ENCODE data around the gene ULK3.

The ULK3 gene

DNA sequence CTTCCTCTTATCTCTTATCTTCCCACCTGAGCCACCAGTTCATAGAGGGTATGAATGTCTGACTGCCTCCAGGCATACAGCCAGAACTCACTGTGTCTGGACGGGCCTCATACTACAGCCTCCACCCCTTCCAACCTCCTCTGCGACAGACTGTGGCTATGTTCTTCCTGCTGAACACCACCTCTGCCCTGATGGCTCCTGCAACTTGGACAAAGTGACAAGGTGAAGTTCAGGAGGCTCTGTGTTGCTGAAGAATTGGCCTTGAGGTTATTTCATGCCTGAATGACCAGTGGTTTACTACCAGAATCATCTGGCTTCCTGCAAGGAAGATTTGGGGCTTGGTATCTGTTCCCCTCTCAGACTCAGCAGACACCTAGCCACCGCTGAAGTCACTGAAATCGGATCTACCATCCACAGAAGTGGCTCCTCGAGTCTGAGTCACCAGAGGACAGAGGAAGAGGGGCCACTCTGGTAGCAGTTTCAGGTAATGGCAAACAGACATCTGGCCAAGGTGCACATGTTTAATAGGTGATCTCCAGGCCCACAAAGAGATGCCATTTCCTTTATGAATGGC, 14.2 kb upstream of the ULK3 start:
- no peak for TF ChIP-seq POLR2A (IDR thresholded peaks at IDR 0.05; ENCODE audit: low read length)
- TF ChIP-seq GATA1 (IDR thresholded peaks at IDR 0.05; ENCODE audit: low read depth, low read length), result no peak
- DNase-seq, result peak; percentile 17 to 43

GRCh38 chr15:74856537-74856936, 13.6 kb upstream of the ULK3 start:
- DNase-seq, result no peak
- TF ChIP-seq POLR2A (IDR thresholded peaks at IDR 0.05; ENCODE audit: low read length) (no peak), GATA1 (IDR thresholded peaks at IDR 0.05; ENCODE audit: low read depth, low read length) (no peak)

DNA sequence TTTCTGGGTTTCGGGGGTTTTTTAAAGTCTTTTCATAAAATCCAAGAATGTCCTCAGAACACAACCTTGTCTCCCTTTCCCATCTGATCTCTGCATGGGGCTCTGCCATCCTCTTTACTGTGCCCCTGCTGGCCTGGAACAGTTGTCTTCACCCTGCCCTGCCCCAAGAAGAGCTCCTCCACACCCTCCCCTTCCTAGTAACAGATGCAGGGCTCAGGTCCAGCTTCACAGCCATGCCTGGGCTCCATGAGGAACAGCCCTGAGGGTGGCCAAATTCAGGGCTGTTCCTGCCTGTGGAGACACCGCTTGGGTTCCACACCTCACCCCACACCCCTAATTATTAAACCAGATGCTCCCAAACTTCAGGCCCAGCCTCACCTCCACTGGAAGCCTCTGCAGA, 12.9 kb upstream of the ULK3 start:
- no peak for TF ChIP-seq GATA1 (IDR thresholded peaks at IDR 0.05; ENCODE audit: low read depth, low read length)
- TF ChIP-seq POLR2A (IDR thresholded peaks at IDR 0.05; ENCODE audit: low read length), result no peak
- no peak for DNase-seq

GRCh38 chr15:74854453-74855022, 11.6 kb upstream of the ULK3 start:
- no peak for TF ChIP-seq GATA1 (IDR thresholded peaks at IDR 0.05; ENCODE audit: low read depth, low read length)
- TF ChIP-seq POLR2A (IDR thresholded peaks at IDR 0.05; ENCODE audit: low read length), result no peak

DNA sequence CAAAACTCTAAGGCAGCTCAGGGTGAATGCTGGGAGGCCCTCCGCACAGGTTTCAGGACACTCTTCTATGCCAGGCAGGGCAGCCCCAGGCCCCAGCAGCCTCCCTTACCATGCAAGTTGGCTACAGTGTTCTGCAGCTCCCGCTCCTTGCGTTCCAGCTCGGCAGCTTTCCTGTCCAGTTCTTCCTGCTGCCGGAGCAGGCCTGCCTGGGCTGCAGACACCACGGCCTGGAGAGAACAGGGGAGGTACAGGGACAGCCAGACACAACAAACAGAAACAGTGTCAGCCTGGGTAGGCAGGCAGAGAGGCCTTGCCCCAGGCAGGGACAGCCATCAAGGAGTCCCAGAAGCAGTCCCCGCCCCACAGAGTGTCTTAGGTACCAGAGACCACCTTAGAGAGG, 9.0 kb upstream of the ULK3 start:
- no peak for DNase-seq
- TF ChIP-seq POLR2A (IDR thresholded peaks at IDR 0.05; ENCODE audit: low read length) (no peak), GATA1 (IDR thresholded peaks at IDR 0.05; ENCODE audit: low read depth, low read length) (no peak)

More at GRCh38 chr15:74854453-74855022, 11.6 kb upstream of the ULK3 start:
- DNase-seq, result no peak

DNA sequence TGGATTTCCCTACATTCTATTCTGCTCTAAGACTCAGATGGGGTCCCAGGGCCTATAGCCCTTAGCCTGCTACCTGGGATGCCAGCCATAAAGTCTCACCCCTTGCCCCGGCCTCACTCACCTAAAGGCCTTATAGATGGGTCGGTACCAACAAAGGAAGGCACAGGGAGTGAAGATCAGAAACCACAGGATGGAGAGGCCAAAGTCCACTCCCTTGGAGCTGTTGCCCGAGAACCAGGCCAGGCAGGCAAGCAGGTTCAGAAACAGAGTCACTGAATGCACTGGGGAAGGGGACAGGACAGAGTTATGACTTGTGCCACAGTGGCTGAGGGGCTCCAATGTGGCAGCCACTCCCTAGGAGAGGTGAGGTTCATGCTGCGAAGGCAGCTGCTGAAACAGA, 7.4 kb upstream of the ULK3 start:
- no peak for DNase-seq
- no peak for TF ChIP-seq POLR2A (IDR thresholded peaks at IDR 0.05; ENCODE audit: low read length)
- TF ChIP-seq GATA1 (IDR thresholded peaks at IDR 0.05; ENCODE audit: low read depth, low read length), result no peak

DNA sequence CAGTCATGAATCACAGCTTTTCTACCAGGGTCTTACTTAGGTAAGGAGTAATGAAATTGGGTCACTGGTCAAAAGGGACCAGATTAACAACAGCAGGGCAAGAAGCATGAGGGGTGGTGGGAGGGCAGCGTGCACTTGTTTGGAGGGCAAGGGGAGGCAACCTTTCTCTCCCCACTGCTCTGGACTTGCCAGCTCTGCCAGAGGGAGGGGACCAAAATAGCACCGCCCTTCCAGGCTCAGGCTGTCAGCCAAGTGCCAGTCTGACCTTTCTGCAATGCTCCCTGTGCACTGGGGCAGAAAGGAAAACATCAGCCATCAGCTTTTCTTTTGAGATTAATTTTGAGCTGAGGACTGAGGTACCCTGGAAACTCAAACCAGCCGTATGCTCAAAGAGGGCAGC, 4.5 kb upstream of the ULK3 start:
- DNase-seq, result no peak
- TF ChIP-seq POLR2A (IDR thresholded peaks at IDR 0.05; ENCODE audit: low read length) (no peak), GATA1 (IDR thresholded peaks at IDR 0.05; ENCODE audit: low read depth, low read length) (no peak)

DNA sequence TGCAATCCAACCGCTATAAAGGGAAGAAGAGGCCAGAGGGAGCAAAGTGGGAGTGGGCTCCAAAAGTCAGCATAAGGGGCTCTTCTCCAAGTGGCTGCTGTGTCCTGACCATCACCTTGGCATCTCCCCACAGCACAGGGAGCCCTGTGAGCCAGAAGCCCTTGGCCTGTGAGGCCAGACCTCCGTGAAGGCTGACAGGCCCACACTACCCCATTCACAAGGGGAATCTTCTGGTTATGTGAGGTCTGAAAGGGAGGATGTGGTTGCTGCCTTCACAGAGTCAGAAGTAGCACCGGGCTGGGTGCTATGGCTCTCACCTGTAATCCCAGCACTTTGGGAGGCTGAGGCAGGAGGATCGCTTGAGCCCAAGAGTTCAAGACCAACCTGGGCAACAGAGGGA, 2.6 kb upstream of the ULK3 start:
- DNase-seq, result no peak
- no peak for TF ChIP-seq POLR2A (IDR thresholded peaks at IDR 0.05; ENCODE audit: low read length)
- no peak for TF ChIP-seq GATA1 (IDR thresholded peaks at IDR 0.05; ENCODE audit: low read depth, low read length)

GRCh38 chr15:74845208-74845568, 2.2 kb upstream of the ULK3 start:
- no peak for DNase-seq
- TF ChIP-seq POLR2A (IDR thresholded peaks at IDR 0.05; ENCODE audit: low read length) (no peak), GATA1 (IDR thresholded peaks at IDR 0.05; ENCODE audit: low read depth, low read length) (no peak)

DNA sequence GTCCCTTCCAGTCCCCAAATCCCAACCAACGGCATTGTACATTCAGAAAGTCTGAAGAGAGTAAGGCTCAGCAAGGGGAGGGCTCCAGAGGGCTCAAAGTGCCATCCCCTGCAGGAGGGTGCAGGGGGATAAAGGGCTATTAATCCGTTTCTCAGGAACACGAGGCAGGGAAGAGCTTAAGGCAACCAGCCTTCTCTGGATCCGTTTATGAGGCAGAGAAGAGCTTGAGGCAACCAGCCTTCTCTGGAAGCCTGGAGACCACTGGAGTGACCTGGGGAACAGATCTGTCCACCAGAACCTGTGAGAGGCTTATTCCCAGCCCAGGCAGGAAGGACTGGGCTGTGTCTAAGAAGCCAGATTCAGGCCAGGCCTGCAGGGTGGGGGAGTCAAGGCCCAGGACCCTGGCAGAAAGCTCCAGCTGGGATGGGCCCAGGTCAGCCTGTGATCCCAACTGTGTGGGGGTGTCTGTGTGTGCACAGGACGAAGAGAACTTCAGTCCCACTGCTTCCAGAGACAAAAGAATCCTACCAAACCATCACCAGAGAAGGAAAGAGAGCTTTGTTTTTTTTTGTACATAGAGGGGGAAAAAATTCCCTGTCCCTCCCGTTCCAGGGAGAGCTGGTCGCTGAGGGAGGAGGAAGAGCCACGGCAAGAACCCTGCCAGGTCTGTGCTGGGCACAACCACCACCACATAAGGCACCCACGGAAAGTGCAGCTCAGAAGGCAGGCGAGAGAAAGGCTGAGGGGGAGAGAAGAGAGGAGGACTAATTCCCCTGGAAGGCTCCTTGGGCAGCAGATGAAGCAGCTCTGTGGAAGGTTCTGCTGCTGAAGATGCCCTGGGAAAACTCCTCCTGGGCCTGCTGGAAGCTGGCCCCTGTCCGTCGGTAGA, 1.6 kb upstream of the ULK3 start:
- no peak for DNase-seq
- TF ChIP-seq POLR2A (IDR thresholded peaks at IDR 0.05; ENCODE audit: low read length) (no peak), GATA1 (IDR thresholded peaks at IDR 0.05; ENCODE audit: low read depth, low read length) (no peak)

DNA sequence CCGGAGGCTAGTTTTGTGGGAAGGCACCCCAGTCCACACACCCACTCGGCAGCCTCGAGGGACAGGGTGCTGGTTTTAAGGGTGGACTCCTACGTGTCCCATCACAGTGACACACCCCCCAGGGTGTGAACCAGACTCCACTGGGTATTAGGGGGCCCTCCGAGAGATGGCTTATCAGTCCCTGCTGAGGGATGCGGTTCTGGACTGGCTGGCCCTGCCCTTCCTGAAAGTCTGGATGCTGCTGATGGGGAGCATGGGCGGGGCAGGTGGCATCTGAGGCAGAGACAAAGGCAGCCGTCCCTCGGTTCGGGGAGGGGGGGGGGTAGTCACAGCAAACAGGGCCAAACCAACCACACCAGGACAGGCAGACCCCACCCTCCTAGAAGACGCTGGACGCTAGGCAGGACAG, 939 bp upstream of the ULK3 start:
- TF ChIP-seq POLR2A (IDR thresholded peaks at IDR 0.05; ENCODE audit: low read length) (no peak), GATA1 (IDR thresholded peaks at IDR 0.05; ENCODE audit: low read depth, low read length) (no peak)
- DNase-seq, result peak; percentile 79 to 86

DNA sequence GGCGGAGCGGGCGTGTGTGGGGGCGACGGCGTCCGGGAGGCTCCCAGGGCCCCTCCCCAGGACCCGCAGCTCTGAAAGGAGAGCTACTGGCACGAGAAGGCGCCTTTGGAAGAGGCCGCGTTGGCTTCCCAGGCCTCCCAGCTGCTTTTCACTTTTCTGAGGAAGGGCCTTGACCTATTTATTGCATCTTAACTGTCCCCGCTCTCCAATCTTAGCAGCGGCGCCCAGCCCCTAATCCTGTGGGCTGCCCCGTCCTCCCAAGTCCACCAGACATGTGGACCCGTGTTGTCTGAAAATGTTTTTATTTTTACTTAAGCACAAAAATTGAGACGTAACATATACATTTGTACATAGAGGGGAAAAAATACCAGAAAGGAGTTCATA, 481 bp upstream of the ULK3 start:
- no peak for DNase-seq
- TF ChIP-seq POLR2A (IDR thresholded peaks at IDR 0.05; ENCODE audit: low read length) (no peak), GATA1 (IDR thresholded peaks at IDR 0.05; ENCODE audit: low read depth, low read length) (no peak)

- TF ChIP-seq POLR2A (IDR thresholded peaks at IDR 0.05; ENCODE audit: low read length), result no peak
- TF ChIP-seq GATA1 (IDR thresholded peaks at IDR 0.05; ENCODE audit: low read depth, low read length), result no peak
Measured at GRCh38 chr15:74841891-74842373, 1.0 kb downstream of the ULK3 start.

More at GRCh38 chr15:74841891-74842373, 1.0 kb downstream of the ULK3 start:
- no peak for DNase-seq

All from erythroblast (primary cell).